ENCODE data around the gene AHRR. TPM values are rescaled to one million over a fixed set of nuclear protein-coding genes. Genes with fewer than 3 reads are reported as not detected.
A peak's percentile ranks its signal among the peaks of the same experiment; 100 is the strongest.
"Not testable (repeated sequence)": the region's sequence is repeated elsewhere in the genome, so short reads cannot be mapped to it uniquely, and the experiment has no call there.

The AHRR gene
- total RNA-seq, 1 donor: 54.6 TPM

DNA sequence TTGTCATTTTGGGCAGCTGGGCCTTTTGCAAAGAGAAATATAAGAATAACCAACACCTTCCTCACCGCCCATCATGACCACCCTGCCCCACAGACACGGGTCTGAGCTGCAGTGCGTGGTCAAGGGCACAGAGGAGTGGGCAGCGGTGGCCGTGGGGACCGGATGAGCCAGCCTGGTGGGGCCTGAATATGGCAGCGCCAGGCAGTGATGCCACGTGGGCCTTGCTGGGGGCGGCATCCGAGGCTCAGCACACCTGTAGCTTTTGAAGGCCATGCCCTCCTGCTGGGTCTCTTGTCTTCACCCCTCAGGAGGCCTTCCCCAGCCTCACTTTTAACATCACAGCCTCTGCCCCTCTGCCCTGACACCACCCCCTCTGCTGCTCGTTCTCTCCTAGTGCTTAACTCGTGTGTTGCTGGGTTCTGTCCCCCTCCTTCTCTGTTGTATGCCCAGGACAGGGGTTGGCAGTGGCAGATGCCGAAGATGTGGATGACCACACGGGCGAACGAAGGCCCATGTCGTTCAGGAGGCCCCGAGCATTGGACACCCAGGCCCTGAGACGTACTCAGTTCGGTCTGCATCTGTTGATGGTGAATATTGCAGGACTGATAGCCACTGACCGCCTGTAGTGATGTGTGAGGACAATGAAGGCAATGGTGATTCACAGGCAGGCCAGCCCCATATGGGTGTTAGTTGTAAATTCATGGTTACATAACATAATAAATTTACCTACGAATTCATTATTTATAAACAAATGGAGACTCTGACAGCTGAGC lies 46.0 kb downstream of the AHRR start:
- Histone ChIP-seq H3K27ac (ENCODE audit: low read depth, low read length) (peak overlapping the region; percentile 99), H2AFZ (ENCODE audit: low read length) (no peak overlapping the region), H3K27me3 (ENCODE audit: insufficient read depth, low read length) (no peaks in the 10 kb centered on the region), H3K4me3 (ENCODE audit: insufficient read depth, low read length) (no peak overlapping the region), H3K79me2 (ENCODE audit: insufficient read depth, low read length) (peaks cover 60% of the 10 kb centered on the region), H4K20me1 (ENCODE audit: insufficient read depth, low read length) (no peaks in the 10 kb centered on the region), H3K9me3 (ENCODE audit: low read depth, low read length) (peaks cover 2% of the 10 kb centered on the region), H3K36me3 (ENCODE audit: insufficient read depth, low read length) (peaks cover 47% of the 10 kb centered on the region), H3K4me2 (ENCODE audit: insufficient read depth, low read length) (peak overlapping the region; percentile 32), H3K4me1 (ENCODE audit: insufficient read depth, low read length) (peaks cover 37% of the 10 kb centered on the region)
- TF ChIP-seq, protein P1, sequence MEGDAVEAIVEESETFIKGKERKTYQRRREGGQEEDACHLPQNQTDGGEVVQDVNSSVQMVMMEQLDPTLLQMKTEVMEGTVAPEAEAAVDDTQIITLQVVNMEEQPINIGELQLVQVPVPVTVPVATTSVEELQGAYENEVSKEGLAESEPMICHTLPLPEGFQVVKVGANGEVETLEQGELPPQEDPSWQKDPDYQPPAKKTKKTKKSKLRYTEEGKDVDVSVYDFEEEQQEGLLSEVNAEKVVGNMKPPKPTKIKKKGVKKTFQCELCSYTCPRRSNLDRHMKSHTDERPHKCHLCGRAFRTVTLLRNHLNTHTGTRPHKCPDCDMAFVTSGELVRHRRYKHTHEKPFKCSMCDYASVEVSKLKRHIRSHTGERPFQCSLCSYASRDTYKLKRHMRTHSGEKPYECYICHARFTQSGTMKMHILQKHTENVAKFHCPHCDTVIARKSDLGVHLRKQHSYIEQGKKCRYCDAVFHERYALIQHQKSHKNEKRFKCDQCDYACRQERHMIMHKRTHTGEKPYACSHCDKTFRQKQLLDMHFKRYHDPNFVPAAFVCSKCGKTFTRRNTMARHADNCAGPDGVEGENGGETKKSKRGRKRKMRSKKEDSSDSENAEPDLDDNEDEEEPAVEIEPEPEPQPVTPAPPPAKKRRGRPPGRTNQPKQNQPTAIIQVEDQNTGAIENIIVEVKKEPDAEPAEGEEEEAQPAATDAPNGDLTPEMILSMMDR (IDR thresholded peaks at IDR 0.05; ENCODE audit: extremely low read depth, low read depth, low read length): no peak
- peak; percentile 86 for DNase-seq (ENCODE audit: insufficient read length, low spot score, missing footprints)

DNA sequence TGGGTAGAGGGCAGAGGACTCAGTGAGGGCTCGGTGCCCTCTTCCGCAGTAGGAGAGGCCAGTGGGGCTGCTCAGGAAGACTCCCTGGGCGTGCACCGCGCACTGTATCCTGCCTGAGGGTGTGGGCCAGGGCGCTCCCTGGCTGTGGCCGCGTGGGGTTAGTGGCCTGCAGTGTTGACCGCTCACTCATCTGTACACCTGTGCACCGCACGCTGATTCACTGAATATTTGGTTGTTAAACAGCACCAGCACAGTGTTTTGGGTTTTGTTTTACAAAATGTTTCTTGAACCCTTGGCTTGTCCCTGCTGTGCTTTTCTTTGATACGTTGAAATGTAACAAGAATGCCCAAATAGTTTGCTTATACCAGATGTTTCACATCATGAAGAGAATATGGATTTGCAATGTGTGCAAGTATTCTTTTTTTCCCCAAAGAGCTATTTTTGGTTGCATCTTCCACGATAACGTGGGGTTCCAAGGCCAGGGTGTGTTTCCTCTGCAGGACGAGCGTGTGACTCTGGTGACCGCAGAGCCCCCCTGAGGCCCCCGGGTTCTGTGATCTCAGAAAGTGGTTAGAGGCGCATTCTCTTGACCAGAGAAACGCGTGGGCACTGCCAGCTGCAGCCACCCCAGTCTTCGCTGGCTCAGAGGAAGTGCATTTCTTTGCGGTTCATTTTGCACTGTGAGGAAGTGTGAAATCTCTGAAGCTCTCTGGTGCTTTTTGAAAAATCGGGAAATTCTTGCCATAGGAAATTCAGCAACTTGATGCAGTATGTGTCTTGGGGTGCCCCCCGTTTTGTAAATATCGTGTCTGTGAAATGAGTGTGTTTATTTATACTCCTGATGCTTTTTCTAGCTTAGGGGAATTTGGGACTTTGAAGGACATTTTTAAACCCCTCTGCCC lies 46.9 kb downstream of the AHRR start:
- H3K4me3 ChIP-seq (ENCODE audit: insufficient read depth, low read length): no peak overlapping the region
- peaks cover 59% of the 10 kb centered on the region for H3K79me2 ChIP-seq (ENCODE audit: insufficient read depth, low read length)
- H3K27ac ChIP-seq (ENCODE audit: low read depth, low read length): peak overlapping the region; percentile 99
- H3K36me3 ChIP-seq (ENCODE audit: insufficient read depth, low read length): peaks cover 46% of the 10 kb centered on the region
- H3K4me2 ChIP-seq (ENCODE audit: insufficient read depth, low read length): peak overlapping the region; percentile 32
- H3K9me3 ChIP-seq (ENCODE audit: low read depth, low read length): peaks cover 2% of the 10 kb centered on the region
- peak; percentile 99 for DNase-seq (ENCODE audit: insufficient read length, low spot score, missing footprints)
- H3K4me1 ChIP-seq (ENCODE audit: insufficient read depth, low read length): peaks cover 46% of the 10 kb centered on the region
- TF ChIP-seq, protein P1 (IDR thresholded peaks at IDR 0.05; ENCODE audit: extremely low read depth, low read depth, low read length): no peak
- no peak overlapping the region for H2AFZ ChIP-seq (ENCODE audit: low read length)
- no peaks in the 10 kb centered on the region for H3K27me3 ChIP-seq (ENCODE audit: insufficient read depth, low read length)
- H4K20me1 ChIP-seq (ENCODE audit: insufficient read depth, low read length): no peaks in the 10 kb centered on the region

DNA sequence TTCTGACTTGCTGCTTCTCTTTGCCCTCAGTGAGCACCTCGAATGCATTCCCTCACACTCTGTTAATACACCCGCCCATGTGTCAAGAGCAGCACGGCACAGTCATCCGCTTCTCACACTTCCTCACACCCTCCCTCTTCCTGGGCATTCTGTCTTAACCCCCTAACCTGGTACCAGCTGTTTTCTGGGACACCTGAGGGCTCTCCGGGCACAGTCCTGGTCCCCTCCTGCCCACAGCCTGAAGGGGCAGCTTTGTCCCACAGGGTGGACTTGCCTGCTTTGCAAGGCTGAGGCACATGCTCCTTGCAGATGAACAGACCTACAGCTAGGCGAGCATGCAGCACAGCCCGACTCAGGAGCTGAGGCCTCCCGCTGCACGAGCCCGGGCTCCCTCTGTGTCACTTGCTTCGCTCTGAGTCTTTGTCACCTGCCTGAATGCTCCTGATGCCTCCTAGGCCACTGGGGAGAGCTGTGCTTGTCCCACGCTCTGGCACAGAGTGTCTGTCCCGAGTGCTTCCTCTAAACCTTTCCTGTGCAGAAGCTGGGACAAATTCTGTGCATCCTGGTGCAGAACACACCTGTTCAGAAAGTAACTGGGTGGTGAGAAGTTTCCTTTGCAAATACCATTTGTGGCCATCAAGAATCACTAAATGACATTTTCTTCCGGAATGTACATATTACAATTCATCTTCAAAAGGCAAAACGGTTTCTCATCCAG lies 47.8 kb downstream of the AHRR start:
- peak; percentile 96 for DNase-seq (ENCODE audit: insufficient read length, low spot score, missing footprints)
- TF ChIP-seq, protein P1 (IDR thresholded peaks at IDR 0.05; ENCODE audit: extremely low read depth, low read depth, low read length): no peak
- Histone ChIP-seq H2AFZ (ENCODE audit: low read length) (no peak overlapping the region), H3K79me2 (ENCODE audit: insufficient read depth, low read length) (peaks cover 58% of the 10 kb centered on the region), H3K4me1 (ENCODE audit: insufficient read depth, low read length) (peaks cover 52% of the 10 kb centered on the region), H3K4me2 (ENCODE audit: insufficient read depth, low read length) (peak overlapping the region; percentile 12), H3K27ac (ENCODE audit: low read depth, low read length) (peak overlapping the region; percentile 99), H4K20me1 (ENCODE audit: insufficient read depth, low read length) (no peaks in the 10 kb centered on the region), H3K36me3 (ENCODE audit: insufficient read depth, low read length) (peaks cover 37% of the 10 kb centered on the region), H3K27me3 (ENCODE audit: insufficient read depth, low read length) (no peaks in the 10 kb centered on the region), H3K9me3 (ENCODE audit: low read depth, low read length) (peaks cover 2% of the 10 kb centered on the region), H3K4me3 (ENCODE audit: insufficient read depth, low read length) (no peak overlapping the region)

DNA sequence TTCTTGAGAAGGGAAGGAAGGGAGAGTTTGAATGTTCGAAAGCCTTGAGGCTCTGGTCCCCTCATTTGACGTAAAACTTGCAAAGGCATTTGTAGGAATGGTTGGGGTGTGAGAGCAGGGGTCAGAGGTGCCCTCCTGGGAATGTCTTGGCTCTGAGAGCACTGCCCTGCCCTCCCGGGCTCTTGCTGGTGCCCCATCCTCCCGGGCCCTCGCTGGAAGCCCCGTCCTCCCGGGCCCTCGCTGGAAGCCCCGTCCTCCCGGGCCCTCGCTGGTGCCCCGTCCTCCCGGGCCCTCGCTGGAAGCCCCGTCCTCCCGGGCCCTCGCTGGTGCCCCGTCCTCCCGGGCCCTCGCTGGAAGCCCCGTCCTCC lies 48.3 kb downstream of the AHRR start:
- H3K4me2 ChIP-seq (ENCODE audit: insufficient read depth, low read length); DNase-seq (ENCODE audit: insufficient read length, low spot score, missing footprints); H3K27me3 ChIP-seq (ENCODE audit: insufficient read depth, low read length); H3K9me3 ChIP-seq (ENCODE audit: low read depth, low read length); H4K20me1 ChIP-seq (ENCODE audit: insufficient read depth, low read length); H2AFZ ChIP-seq (ENCODE audit: low read length); H3K4me3 ChIP-seq (ENCODE audit: insufficient read depth, low read length): not testable (repeated sequence)
- H3K79me2 ChIP-seq (ENCODE audit: insufficient read depth, low read length): peaks cover 64% of the 10 kb centered on the region
- peaks cover 34% of the 10 kb centered on the region for H3K36me3 ChIP-seq (ENCODE audit: insufficient read depth, low read length)
- peaks cover 58% of the 10 kb centered on the region for H3K4me1 ChIP-seq (ENCODE audit: insufficient read depth, low read length)
- peak overlapping the region; percentile 99 for H3K27ac ChIP-seq (ENCODE audit: low read depth, low read length)

Measured in osteoblast (primary cell).